Stimulated activated CD4-positive, alpha-beta T cell treated with anti-CD3 and anti-CD28 coated beads, Interleukin-12 subunit alpha, Interleukin-12 subunit beta, amount 100 ng/mL, for 48 hours (primary cell): ENCODE results near the gene RAB28.
"Not testable (repeated sequence)": the region's sequence is repeated elsewhere in the genome, so short reads cannot be mapped to it uniquely, and the experiment has no call there.

Experiments
- DNase-seq, 3 donors: peaks; one replicate each; pipeline ENCODE4 v3.0.0-alpha.2; 2020; ENCODE audit warnings: low read depth in 2 of 3, low spot score in 1 of 3

Gene RAB28

GRCh38 chr4:13452927-13453579 is 31.1 kb downstream of the RAB28 start:
- no peak for DNase-seq

- no peak for DNase-seq
Observed at GRCh38 chr4:13449590-13449989, 34.5 kb downstream of the RAB28 start.

DNA sequence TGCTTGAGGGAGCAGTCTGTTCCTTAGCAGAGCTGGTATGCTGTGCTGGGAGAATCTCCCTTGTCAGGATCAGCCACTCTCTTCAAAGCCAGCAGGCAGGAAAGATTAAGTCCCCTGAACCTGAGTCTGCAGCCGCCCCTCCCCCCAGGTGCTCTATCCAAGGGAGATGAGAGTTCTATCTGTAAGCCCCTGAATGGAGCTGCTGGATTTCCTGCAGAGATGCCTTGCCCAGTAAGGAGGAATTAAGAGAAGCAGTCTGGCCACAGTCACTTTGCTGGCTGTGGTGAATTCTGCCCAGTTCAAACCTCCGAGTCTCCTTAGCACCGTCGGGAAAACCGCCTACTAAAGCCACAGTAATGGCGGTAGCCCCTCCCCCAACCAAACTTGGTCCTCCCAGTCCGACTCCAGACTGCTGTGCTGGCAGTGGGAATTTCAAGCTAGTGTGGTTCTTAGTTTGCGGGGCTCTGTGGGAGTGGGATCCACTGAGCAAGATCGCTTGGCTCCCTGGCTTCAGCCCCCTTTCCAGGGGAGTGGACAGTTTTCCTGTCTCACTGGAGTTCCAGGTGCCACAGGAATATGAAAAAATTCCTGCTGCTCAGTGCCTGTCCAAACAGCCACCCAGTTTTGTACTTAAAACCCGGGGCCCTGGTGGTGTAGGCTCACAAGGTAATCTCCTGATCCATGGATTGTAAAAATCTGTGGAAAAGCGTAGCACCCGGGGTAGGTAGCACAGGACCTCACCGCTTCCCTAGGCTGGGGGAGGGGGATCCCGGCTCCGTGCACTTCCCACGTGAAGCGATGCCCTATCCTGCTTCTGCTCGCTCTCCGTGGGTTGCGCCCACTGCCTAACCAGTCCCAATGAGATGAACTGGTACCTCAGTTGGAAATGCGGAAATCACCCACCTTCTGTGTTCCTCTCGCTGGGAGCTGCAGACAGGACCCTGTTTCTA is 38.0 kb downstream of the RAB28 start:
- DNase-seq, result no peak

- DNase-seq, result no peak
Observed at GRCh38 chr4:13441506-13441905, 42.6 kb downstream of the RAB28 start.

DNA sequence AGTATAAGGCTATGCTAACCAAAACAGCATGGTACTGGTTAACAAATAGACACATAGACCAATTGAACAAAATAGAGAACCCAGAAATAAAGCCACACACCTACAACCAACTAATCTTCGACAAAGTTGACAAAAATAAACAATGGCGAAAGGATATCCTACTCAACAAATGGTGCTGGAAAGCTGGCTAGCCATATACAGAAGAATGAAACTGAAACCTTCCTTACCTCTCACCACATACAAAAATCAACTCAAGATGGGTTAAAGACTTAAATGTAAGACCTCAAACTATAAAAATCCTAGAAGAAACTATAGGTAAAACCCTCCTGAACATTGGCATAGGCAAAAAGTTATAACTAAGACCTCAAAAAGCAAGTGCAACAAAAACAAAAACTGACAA is 47.2 kb downstream of the RAB28 start:
- no peak for DNase-seq

- DNase-seq, result no peak
Observed at GRCh38 chr4:13432453-13432852, 51.7 kb downstream of the RAB28 start.

DNA sequence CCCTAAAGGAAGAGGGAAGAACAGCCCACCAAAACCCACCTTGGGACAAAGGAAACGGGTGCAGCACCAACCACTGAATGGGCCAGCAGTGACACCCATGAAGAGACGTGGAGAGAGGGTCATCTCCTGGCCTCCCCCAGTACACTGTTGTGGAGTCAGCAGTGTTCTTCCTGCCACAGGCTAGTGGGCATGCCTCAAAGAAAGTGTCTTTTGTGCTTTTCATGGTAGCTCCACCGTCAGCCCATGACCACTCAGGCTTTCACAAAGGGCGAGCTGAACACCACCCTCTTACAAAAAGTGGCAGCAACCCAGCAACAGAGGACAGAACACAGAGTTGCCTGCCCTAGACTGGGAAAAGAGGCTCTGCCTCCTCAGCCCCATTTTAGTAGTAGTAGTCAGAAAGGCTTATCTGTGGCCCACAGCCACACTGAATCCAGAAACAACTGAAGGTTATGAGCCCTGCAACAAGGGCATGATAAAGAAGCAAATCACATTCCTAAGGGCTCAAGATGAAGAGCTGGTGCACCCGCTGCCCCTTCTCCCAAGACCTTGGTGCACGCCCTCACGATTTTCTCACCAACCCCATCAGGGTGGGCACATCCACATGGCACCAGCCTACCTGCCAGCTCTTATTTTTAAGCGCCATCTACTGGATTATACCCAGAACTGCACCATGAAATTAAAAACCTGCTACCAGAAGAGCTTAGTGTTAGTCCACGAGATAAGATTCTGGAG is 53.1 kb downstream of the RAB28 start:
- DNase-seq, result no peak

DNA sequence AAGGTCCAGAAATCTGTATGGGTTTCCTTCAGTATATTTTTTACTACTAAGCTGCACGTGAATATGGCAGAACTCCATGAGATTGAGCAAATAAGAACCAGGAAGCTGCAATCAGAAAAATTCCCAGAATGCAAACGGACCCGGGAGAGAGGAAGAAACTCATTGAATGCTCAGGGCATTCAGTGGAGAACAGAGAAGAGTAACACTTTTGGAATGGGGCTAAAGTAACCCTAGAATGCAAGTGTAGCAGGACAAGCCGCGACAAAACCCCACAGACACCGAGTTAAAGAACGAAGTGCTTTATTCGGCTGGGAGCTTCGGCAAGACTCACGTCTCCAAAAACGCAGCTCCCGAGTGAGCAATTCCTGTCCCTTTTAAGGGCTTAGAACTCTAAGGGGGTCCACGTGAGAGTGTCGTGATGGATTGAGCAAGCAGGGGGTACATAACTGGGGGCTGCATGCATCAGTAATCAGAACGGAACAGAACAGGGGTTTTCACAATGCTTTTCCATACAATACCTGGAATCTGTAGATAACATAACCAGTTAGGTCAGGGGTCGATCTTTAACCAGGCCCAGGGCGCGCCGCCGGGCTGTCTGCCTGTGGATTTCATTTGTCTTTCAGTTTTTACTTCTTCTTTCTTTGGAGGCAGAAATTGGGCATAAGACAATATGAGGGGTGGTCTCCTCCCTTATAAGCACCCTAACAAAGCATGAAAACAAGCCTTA is 56.4 kb downstream of the RAB28 start:
- DNase-seq, result no peak

- DNase-seq, result no peak
Observed at GRCh38 chr4:13415068-13415785, 68.9 kb downstream of the RAB28 start.

DNA sequence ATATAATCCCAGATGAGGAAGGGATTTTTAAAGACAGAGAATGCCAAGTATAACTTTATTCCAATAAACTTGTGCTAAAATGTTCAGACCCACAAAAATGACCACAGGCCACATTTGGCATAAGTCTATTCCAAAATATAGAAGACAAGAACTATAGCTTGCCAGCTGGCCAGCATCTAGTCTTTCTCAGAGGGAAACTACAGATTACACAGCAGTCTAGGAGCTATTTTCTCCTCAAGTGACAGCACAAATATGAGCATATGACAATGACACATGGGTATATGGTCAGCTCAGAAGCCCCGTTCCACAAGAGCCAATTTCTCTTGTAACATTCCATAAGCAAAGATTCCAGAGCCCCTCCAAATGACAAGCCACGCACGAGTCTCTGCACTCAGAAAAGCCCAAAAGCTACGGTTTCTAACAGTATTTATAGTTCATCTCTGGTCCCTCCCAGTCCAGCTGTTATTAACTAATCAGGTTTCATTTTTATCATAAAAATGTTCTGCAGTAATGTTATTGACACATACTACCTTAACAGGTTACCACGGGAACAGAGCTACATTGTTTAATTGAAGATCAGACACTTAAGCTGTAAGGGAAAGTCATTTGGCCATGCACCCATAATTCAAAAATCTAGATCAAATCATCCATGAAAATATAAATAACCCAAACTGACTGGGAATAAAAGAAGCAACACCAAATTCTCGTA is 70.3 kb downstream of the RAB28 start:
- no peak for DNase-seq

GRCh38 chr4:13411942-13412341 is 72.2 kb downstream of the RAB28 start:
- no peak for DNase-seq

DNA sequence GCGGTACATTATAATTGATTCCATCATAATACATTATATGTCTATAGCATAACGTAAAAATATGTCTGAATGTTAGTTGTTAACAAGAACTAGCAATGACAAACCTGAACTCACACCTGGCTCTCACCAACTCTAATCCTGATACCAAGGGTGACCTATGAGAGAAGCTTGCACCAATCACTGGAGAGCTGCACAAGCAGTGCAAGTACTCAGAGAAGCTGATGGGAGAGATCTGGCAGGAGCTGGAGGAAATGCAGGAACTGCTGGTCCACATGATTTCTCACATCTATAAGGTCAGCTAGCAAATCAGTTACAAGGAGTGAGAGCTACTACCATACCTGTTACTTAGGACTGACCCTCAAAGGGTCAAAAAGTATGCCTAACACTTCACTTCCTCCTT is 74.8 kb downstream of the RAB28 start:
- no peak for DNase-seq

GRCh38 chr4:13406156-13406555 is 78.0 kb downstream of the RAB28 start:
- not testable (repeated sequence) for DNase-seq

DNA sequence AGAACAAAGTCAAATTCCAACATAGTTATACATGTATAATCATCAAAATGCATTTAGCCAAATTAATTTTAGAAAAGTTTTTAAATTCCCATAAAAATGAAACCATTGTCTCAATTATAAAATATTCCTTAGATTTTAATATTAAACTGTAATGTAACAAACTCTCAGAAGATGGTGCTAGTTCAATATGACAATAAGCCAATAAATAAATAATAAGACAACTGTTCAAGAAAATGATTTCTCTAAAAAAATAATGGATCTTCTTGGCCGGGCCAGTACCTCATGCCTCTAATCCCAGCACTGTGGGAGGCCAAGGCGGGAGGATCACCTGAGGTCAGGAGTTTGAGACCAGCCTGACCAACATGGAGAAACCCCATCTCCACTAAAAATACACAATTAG is 80.3 kb downstream of the RAB28 start:
- DNase-seq, result no peak

GRCh38 chr4:13403326-13403725 is 80.8 kb downstream of the RAB28 start:
- no peak for DNase-seq

DNA sequence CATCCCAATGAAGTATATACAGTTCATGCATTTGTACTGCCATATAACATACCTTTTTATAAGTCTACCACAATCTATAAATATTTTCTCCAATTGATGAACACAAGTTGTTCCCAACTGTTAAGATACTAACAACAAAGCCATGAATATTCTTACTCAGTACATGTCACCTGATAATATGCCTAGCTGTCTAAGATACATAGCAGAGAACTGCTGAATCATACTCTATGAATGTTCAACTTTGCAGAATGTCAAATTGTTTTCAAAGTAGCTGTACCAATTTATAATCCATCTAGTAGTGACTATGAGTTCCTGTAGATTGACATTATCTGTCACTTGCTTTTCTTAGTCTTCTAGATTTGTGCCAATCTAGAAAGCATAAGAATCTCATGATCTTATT is 84.9 kb downstream of the RAB28 start:
- no peak for DNase-seq

- DNase-seq, result no peak
Observed at GRCh38 chr4:13396161-13396560, 88.0 kb downstream of the RAB28 start.

- not testable (repeated sequence) for DNase-seq
Observed at GRCh38 chr4:13389901-13390300, 94.2 kb downstream of the RAB28 start.

- no peak for DNase-seq
Observed at GRCh38 chr4:13386405-13387107, 97.6 kb downstream of the RAB28 start.
